GM19043 (cell line): ENCODE measurements around the gene SUSD6.

Source experiments
- ATAC-seq: cut with Tn5 transposase; IDR thresholded peaks from one replicate; pipeline ENCODE4 v1.9.1; 2021; ENCODE audit warnings: low read depth; ENCODE audit not compliant: unreplicated experiment

SUSD6 gene

GRCh38 chr14:69752773-69753172, 141.4 kb downstream of the SUSD6 start:
- ATAC-seq, result no peak

DNA sequence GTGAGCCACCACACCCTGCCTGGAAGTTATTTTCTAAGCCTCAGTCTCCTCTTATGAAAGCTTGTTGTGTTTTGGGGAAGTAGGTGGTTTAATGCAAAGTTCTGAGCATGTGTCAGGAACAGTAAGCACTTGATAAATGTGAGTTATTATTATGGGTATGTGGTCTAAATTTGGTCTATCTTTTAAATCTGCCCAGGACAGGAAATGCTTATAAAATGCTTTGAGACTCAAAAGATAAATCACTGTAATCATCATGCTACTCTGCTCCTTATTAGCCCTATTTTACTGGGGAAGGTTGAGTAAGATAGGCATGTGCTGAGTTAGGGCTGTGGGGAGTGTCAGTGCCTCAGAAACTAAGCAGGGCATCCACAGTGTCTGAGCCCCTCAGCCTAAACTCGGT, 142.5 kb downstream of the SUSD6 start:
- ATAC-seq, result no peak

DNA sequence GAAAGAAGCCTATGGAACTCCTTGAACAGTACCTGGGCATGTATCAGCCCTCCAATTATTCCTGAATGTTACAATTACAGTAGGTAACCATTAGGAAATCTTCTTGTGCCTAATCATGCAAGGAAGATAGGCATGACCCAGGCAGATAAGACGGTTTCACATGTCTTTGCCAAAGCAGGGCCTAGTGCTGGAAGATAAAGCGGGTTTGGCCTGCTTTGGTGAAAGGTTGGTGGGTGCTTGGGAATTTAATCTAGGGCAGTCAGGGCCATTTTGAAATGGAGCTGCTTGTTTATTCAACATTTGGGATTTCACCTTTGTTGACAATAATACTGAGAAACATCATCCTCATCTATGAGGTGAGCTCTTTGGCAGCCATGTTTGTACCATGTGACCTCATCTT, 143.1 kb downstream of the SUSD6 start:
- no peak for ATAC-seq

DNA sequence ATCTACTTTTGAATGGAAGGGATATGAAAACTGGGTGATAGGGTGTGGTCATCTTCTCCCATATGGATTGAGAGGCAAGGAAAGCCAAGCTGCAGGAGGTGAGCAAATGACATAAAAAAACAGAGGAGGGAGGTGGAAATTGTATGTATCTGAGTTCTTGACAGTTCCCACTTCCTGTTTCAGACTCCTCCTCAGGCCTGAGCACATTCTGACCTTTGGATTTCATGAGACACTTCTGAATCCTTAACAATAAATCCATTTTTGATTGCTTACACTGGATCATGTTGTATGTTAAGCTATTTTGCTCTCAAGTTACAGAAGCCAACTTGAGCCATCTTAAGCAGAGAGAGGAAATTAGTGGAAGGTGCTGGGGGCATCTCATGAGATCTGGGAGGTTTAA, 143.9 kb downstream of the SUSD6 start:
- no peak for ATAC-seq

DNA sequence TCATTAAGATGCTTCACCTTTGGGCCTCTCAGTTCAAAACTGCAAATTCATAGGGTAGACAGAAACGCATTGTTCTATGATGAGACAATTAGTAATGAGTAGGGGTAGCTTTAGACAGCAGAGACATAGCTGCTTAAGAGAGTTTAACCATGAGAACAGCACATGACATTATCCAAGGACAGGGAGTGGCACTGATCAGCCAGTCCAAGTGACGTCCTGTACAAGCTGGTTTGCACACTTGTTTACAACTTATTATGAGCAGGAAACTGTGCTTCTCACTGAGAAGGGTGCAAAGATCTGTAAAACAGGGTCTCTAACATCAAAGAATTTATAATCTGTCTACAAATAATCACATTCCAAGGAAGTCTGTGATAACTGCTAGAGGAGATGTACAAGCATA, 144.4 kb downstream of the SUSD6 start:
- no peak for ATAC-seq

DNA sequence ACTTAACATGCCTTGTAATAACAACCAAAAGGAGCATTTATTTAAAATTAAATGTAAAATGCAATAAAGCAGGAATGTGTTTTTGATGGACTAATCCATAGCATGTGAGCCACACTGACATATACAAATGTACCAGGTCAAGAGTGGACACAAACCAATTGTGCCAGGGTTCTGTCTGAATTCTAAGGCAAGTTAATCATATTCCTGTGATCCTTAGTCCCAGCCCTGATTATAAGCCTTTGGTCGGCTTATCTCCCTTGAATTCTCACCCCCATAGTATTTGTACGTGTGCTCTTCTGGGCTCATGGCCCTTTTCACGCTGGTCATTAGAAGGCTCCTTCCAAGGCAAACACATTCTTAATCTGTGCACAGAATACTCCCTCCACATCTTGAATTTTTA, 144.9 kb downstream of the SUSD6 start:
- no peak for ATAC-seq

DNA sequence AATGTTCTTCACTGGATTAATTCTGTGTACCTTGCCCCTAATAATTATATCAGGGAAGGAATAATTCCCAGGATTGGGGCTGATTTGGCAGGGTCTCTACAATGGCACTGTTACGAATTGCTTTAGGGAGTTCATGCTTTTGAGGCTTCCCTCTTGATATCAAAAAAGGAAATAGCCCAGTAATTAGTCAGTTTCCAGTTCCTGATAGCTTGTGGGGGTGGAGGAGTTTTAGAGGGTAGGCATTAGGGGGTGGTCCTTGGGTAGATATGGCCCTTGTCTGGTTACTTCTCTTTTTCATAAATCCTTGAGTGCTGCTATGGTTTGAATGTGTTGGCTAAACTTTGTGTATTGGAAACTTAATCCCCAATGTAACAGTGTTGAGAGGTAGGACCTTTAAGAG, 149.4 kb downstream of the SUSD6 start:
- no peak for ATAC-seq

DNA sequence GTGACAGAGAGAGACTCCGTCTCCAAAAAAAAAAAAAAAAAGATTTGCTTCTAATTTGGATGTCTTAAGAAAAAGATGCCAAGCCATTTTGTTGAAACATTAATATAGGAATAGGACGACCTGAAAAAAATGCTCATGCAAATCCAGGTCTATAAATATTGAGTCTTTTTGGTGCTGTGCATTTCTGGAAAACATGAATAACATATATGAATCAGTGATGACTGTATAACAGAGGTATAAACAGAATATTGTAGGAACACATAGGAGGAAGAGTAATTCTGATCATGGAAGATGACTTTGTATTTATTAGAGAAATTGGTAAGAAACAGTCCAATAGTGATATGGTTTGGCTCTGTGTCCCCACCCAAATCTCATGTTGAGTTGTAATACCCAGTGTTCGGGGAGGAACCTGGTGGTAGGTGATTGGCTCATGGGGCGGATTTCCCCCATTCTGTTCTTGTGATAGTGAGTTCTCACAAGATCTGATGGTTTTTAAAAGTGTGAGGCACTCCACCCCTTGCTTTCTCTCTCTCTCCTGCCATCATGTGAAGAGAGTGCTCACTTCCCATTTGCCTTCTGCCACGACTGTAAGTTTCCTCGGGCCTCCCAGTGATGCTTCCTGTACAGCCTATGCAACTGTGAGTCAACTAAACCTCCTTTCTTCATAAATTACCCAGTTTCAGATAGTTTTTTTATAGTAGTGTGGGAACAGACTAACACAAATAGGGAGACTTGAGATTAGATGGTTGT, 152.5 kb downstream of the SUSD6 start:
- ATAC-seq, result no peak
